ENCODE measurements around the gene PLXDC1.

Gene PLXDC1

GRCh38 chr17:39144416-39144840, 7.0 kb downstream of the PLXDC1 start:
- Histone ChIP-seq H3K4me2 (ENCODE audit: low read length) (no peak overlapping the region), H3K27ac (ENCODE audit: low read depth, low read length) (no peak overlapping the region), H3K36me3 (ENCODE audit: control insufficient read depth, low read length) (no peaks in the 10 kb centered on the region), H3K4me3 (ENCODE audit: low read length) (no peak overlapping the region), H3K9me2 (replicated peaks; ENCODE audit: control insufficient read depth, low read length) (no peaks in the 10 kb centered on the region), H3K4me1 (ENCODE audit: control insufficient read depth, low read length) (peaks cover 5% of the 10 kb centered on the region), H4K20me1 (ENCODE audit: control insufficient read depth, insufficient read depth, low read depth, low read length) (no peaks in the 10 kb centered on the region), H3K27me3 (ENCODE audit: control insufficient read depth, low read length) (peaks cover 13% of the 10 kb centered on the region), H3K9me3 (ENCODE audit: control insufficient read depth, insufficient read depth, low read length) (no peaks in the 10 kb centered on the region), H3F3A (ENCODE audit: control insufficient read depth, insufficient read depth) (no peaks in the 10 kb centered on the region), H3K79me2 (ENCODE audit: control insufficient read depth, low read length) (no peaks in the 10 kb centered on the region)
- no peak for TF ChIP-seq CTCF (IDR thresholded peaks at IDR 0.05; ENCODE audit: low read depth, low read length, poor library complexity, severe bottlenecking)
- no peak for TF ChIP-seq EZH2phosphoT487 (IDR thresholded peaks at IDR 0.05; ENCODE audit: borderline replicate concordance, low read length)

- H3K4me2 ChIP-seq (ENCODE audit: low read length): no peak overlapping the region
- peaks cover 13% of the 10 kb centered on the region for H3K4me1 ChIP-seq (ENCODE audit: control insufficient read depth, low read length)
- no peak for TF ChIP-seq CTCF (IDR thresholded peaks at IDR 0.05; ENCODE audit: low read depth, low read length, poor library complexity, severe bottlenecking)
- TF ChIP-seq EZH2phosphoT487 (IDR thresholded peaks at IDR 0.05; ENCODE audit: borderline replicate concordance, low read length): no peak
- H3K9me2 ChIP-seq (replicated peaks; ENCODE audit: control insufficient read depth, low read length): no peaks in the 10 kb centered on the region
- no peaks in the 10 kb centered on the region for H3K36me3 ChIP-seq (ENCODE audit: control insufficient read depth, low read length)
- no peaks in the 10 kb centered on the region for H4K20me1 ChIP-seq (ENCODE audit: control insufficient read depth, insufficient read depth, low read depth, low read length)
- no peak overlapping the region for H3K27ac ChIP-seq (ENCODE audit: low read depth, low read length)
- H3K9me3 ChIP-seq (ENCODE audit: control insufficient read depth, insufficient read depth, low read length): no peaks in the 10 kb centered on the region
- H3K27me3 ChIP-seq (ENCODE audit: control insufficient read depth, low read length): peaks cover 5% of the 10 kb centered on the region
- no peaks in the 10 kb centered on the region for H3K79me2 ChIP-seq (ENCODE audit: control insufficient read depth, low read length)
- H3K4me3 ChIP-seq (ENCODE audit: low read length): no peak overlapping the region
- no peaks in the 10 kb centered on the region for H3F3A ChIP-seq (ENCODE audit: control insufficient read depth, insufficient read depth)
Measured at GRCh38 chr17:39143552-39144093, 7.8 kb downstream of the PLXDC1 start.

- H3F3A ChIP-seq (ENCODE audit: control insufficient read depth, insufficient read depth): no peaks in the 10 kb centered on the region
- H3K27me3 ChIP-seq (ENCODE audit: control insufficient read depth, low read length): no peaks in the 10 kb centered on the region
- no peak overlapping the region for H3K4me2 ChIP-seq (ENCODE audit: low read length)
- TF ChIP-seq CTCF (IDR thresholded peaks at IDR 0.05; ENCODE audit: low read depth, low read length, poor library complexity, severe bottlenecking) (no peak), EZH2phosphoT487 (IDR thresholded peaks at IDR 0.05; ENCODE audit: borderline replicate concordance, low read length) (no peak)
- H3K4me1 ChIP-seq (ENCODE audit: control insufficient read depth, low read length): peaks cover 24% of the 10 kb centered on the region
- H3K4me3 ChIP-seq (ENCODE audit: low read length): no peak overlapping the region
- H3K9me2 ChIP-seq (replicated peaks; ENCODE audit: control insufficient read depth, low read length): no peaks in the 10 kb centered on the region
- H3K9me3 ChIP-seq (ENCODE audit: control insufficient read depth, insufficient read depth, low read length): no peaks in the 10 kb centered on the region
- no peaks in the 10 kb centered on the region for H4K20me1 ChIP-seq (ENCODE audit: control insufficient read depth, insufficient read depth, low read depth, low read length)
- no peak overlapping the region for H3K27ac ChIP-seq (ENCODE audit: low read depth, low read length)
- H3K36me3 ChIP-seq (ENCODE audit: control insufficient read depth, low read length): no peaks in the 10 kb centered on the region
- H3K79me2 ChIP-seq (ENCODE audit: control insufficient read depth, low read length): no peaks in the 10 kb centered on the region
Measured at GRCh38 chr17:39141915-39142664, 9.3 kb downstream of the PLXDC1 start.
